A673 (cell line): Measurements from ENCODE around the gene ASAP2. TPM values are rescaled to one million over a fixed set of nuclear protein-coding genes. Genes with fewer than 3 reads are reported as not detected.
A peak's percentile ranks its signal among the peaks of the same experiment; 100 is the strongest.

Source experiments
- BruUV-seq: library from RNA; stranded (reverse); fragments of 400-500 nt; replicated peaks from 2 replicates; lab custom pipeline; 2021; lab: Mats Ljungman, UMichigan
- CTCF ChIA-PET: fragments of 300-600 bp; sonication (Branson Sonifier 250); formaldehyde crosslinking; loops from one replicate; lab custom pipeline; 2022; ENCODE audit warnings: antibody characterized with exemption; lab: Charles Lee
- POLR2A ChIA-PET: fragments of 300-600 bp; sonication (Branson Sonifier 250); formaldehyde crosslinking; loops from one replicate; lab custom pipeline; 2022; ENCODE audit warnings: antibody characterized with exemption; ENCODE audit not compliant: low non-redundant PET; lab: Charles Lee
- DNase-seq: peaks from one replicate; pipeline ENCODE4 v3.0.0-alpha.2; 2015; ENCODE audit warnings: low spot score
- H3K27ac ChIP-seq: fragments of 200-600 bp; sonication (generic); 2 replicates; pipeline ENCODE4 v1.5.1; 2016; ENCODE audit warnings: mixed run types, low read depth, mild to moderate bottlenecking, mixed read lengths, antibody characterized with exemption, low read length; ENCODE audit not compliant: poor library complexity, severe bottlenecking
- H3K27me3 ChIP-seq: fragments of 200-600 bp; sonication (generic); replicated peaks from 2 replicates; pipeline ENCODE4 v1.6.1; 2017; ENCODE audit warnings: mixed run types, low read depth, mild to moderate bottlenecking, mixed read lengths, antibody characterized with exemption, low read length; ENCODE audit not compliant: insufficient read depth, poor library complexity
- H3K36me3 ChIP-seq: fragments of 200-600 bp; sonication (generic); 2 replicates; pipeline ENCODE4 v1.6.1; 2016; ENCODE audit warnings: mixed run types, mild to moderate bottlenecking, mixed read lengths, antibody characterized with exemption, low read length; ENCODE audit not compliant: insufficient read depth, poor library complexity, severe bottlenecking
- H3K4me1 ChIP-seq: fragments of 200-600 bp; sonication (generic); 2 replicates; pipeline ENCODE4 v1.6.1; 2017; ENCODE audit warnings: mixed run types, mild to moderate bottlenecking, mixed read lengths, antibody characterized with exemption, low read length; ENCODE audit not compliant: insufficient read depth, poor library complexity, severe bottlenecking
- H3K4me3 ChIP-seq: fragments of 200-600 bp; sonication (generic); 2 replicates; pipeline ENCODE4 v1.5.1; 2016; ENCODE audit warnings: low read depth, mixed run types, mild to moderate bottlenecking, mixed read lengths, low read length; ENCODE audit not compliant: poor library complexity, severe bottlenecking
- H3K9me3 ChIP-seq: fragments of 200-600 bp; sonication (generic); 2 replicates; pipeline ENCODE4 v1.6.1; 2016; ENCODE audit warnings: mixed run types, low read depth, mild to moderate bottlenecking, mixed read lengths, antibody characterized with exemption, low read length; ENCODE audit not compliant: poor library complexity, severe bottlenecking
- CTCF ChIP-seq: fragments of 300-800, 200-600 bp; sonication (generic); conservative IDR thresholded peaks from 2 replicates; pipeline ENCODE4 v1.5.1; 2017; ENCODE audit warnings: low read depth, mild to moderate bottlenecking, antibody characterized with exemption, low read length, moderate library complexity, mixed read lengths
- EZH2 ChIP-seq: fragments of 200-600 bp; sonication (generic); IDR thresholded peaks from 2 replicates; pipeline ENCODE4 v1.6.1; 2017; ENCODE audit warnings: borderline replicate concordance, low read depth, mild to moderate bottlenecking, mixed read lengths, antibody characterized with exemption, low read length; ENCODE audit not compliant: poor library complexity, severe bottlenecking
- intact Hi-C: fragments of 100-400 bp; cut with micrococcal nuclease; formaldehyde crosslinking; loops from one replicate; pipeline ENCODE4 v1.10.0; 2022; ENCODE audit not compliant: unreplicated experiment
- total RNA-seq: library from RNA; stranded (reverse); gene quantifications from 2 replicates; pipeline ENCODE4 v1.2.3, GENCODE V29; 2021

Gene ASAP2
- total RNA-seq, 1 experiment from 2014 or later = 46.8 TPM

- peak; percentile 92 for DNase-seq
- ChIA-PET CTCF (interaction anchor here (0.6 kb wide), 1 partner anchor 537 kb away, joined by 3 read pairs; no protein-coding TSS in a partner anchor), POLR2A (no interaction called here)
- Histone ChIP-seq H3K27ac (peak overlapping the region; percentile 80), H3K4me3 (no peak overlapping the region), H3K36me3 (no peaks in the 10 kb centered on the region), H3K4me1 (peaks cover 85% of the 10 kb centered on the region), H3K27me3 (no peaks in the 10 kb centered on the region), H3K9me3 (no peaks in the 10 kb centered on the region)
- TF ChIP-seq EZH2 (no peak), CTCF (no peak)
- BruUV-seq = no TSS peak
- intact Hi-C loops = no loop called here
Measured at GRCh38 chr2:9234680-9235146, 28.1 kb downstream of the ASAP2 start.

- peak; percentile 60 for DNase-seq
- TF ChIP-seq CTCF (no peak), EZH2 (no peak)
- ChIA-PET POLR2A (no interaction called here), CTCF (no interaction called here)
- no peak overlapping the region for H3K4me3 ChIP-seq
- H3K36me3 ChIP-seq = no peaks in the 10 kb centered on the region
- TSS peak; percentile 21 for BruUV-seq
- H3K27me3 ChIP-seq = no peaks in the 10 kb centered on the region
- H3K9me3 ChIP-seq = no peaks in the 10 kb centered on the region
- intact Hi-C loops = no loop called here
- peak overlapping the region; percentile 80 for H3K27ac ChIP-seq
- peaks cover 79% of the 10 kb centered on the region for H3K4me1 ChIP-seq
Measured at GRCh38 chr2:9235147-9236044, 28.8 kb downstream of the ASAP2 start.

- no peaks in the 10 kb centered on the region for H3K9me3 ChIP-seq
- CTCF ChIA-PET = no interaction called here
- no peak for DNase-seq
- peak overlapping the region; percentile 80 for H3K27ac ChIP-seq
- peaks cover 73% of the 10 kb centered on the region for H3K4me1 ChIP-seq
- BruUV-seq = no TSS peak
- POLR2A ChIA-PET = no interaction called here
- TF ChIP-seq CTCF = no peak
- no peak for TF ChIP-seq EZH2
- no peaks in the 10 kb centered on the region for H3K36me3 ChIP-seq
- no peak overlapping the region for H3K4me3 ChIP-seq
- intact Hi-C loops = no loop called here
- H3K27me3 ChIP-seq = no peaks in the 10 kb centered on the region
Measured at GRCh38 chr2:9236045-9236344, 29.4 kb downstream of the ASAP2 start.
